A549 treated with dexamethasone at 1 μM for 4 hours (cell line): ENCODE measurements around the gene OR1G1. TPM values are rescaled to one million over a fixed set of nuclear protein-coding genes. Genes with fewer than 3 reads are reported as not detected.

Source experiments
- total RNA-seq: library from RNA; stranded (reverse); fragments of 200-300 nt; extraction: Qiagen RNA extraction; gene quantifications from 5 replicates; pipeline ENCODE4 v1.2.3, GENCODE V29; 2022

OR1G1 gene
- not detected in 5 replicates for total RNA-seq

DNA sequence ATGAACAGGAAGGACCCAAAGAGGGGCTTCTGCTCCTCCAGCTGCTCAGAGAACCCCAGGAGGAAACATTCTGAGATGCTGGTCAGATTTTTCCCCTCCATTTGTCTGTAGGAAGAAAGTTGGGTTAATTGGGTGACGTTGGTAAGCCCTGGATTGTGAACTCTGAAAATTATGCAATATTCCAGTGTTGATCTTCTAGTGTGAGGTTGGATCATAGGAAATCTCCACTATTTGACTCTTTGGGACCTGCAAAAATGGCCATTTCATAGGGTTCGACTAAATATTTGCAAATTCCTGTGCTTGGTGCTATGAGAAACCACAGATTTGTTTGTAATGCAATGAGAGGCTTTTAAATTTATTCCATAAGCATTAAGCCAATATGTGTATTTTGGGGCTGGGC, at the start of gene OR1G1:
OR1G1 (minus strand) TSS at position 101 of the 400 bp plus-strand sequence; CDS start at position 101, 0 bp downstream.

DNA sequence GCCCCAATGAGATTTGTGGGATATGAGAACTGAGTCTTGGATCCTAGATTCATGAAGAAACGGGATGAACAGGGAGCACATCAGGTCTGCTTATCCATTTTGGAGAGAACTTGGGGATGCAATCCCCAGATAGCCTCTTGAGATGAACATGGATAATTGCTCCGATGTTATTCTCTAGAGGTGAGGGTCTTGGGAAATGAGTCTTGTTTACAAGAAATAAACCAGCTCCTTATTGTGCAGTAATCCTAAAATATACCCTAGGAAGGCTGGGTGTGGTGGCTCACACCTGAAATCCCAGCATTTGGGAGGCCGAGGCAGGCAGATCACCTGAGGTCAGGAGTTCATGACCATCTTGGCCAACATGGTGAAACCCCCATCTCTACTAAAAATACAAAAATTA, 23.0 kb downstream of the OR1G1 start, which contains the start of gene OR1D2:
OR1D2 (minus strand) TSS at position 101 of the 400 bp plus-strand sequence. CDS start 11,426 bp downstream, outside the sequence.

Other genes with a start within 250 kb of the OR1G1 start
- not detected in 5 replicates for gene OR1D5, start 63.9 kb downstream of the OR1G1 start, total RNA-seq
- not detected in 5 replicates for gene OR1D2, start 23.1 kb downstream of the OR1G1 start, total RNA-seq
- not detected in 5 replicates for gene OR1A2, start 70.0 kb upstream of the OR1G1 start, total RNA-seq
- not detected in 5 replicates for gene OR1A1, start 80.1 kb upstream of the OR1G1 start, total RNA-seq
- gene OR3A1, start 170.8 kb upstream of the OR1G1 start, total RNA-seq: not detected in 5 replicates